Measurements from ENCODE around the gene ARHGEF40.

Gene ARHGEF40

DNA sequence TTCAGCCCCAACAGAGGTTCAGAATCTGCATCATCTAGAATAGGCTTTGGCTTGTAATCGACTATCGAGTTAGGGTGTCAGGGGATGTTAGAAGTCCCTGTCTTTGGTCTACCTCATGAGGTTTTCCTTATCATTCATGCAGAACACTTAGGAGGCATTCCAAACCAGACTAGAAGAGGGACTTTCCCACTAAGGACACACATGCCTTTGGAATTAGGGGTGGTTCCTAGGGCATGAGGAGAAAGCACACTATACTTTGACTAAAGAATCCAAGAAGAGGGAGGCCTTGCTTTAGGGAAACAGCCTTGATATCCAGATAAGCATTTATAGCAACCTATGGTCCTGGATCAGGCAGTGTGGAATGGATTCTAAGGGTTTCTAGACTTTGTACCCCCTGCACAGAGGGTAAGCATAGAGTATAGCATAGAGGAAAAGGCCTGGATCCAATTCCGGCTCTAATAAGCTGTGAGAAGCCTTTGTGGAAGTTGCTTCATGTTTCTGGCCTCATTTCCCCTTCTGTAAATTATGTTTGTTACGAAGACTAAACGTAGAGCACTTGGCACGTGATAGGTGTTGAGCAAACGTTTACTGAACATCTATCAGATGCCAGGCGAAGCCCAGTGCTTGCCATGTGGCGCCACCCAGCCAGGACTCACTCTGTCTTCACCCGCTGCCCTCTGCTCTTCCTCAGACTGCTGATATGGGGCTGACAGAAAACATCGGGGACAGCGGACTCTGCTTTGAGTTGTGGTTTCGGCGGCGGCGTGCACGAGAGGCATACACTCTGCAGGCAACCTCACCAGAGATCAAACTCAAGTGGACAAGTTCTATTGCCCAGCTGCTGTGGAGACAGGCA, 15.1 kb downstream of the ARHGEF40 start:
- no peak overlapping the region for H2BK15ac ChIP-seq (replicated peaks; ENCODE audit: low read depth)
- no peak overlapping the region for H3K4ac ChIP-seq (ENCODE audit: low read depth, low read length)
- H3K18ac ChIP-seq (ENCODE audit: low read length): no peak overlapping the region
- no peaks in the 10 kb centered on the region for H3K79me2 ChIP-seq (ENCODE audit: control insufficient read depth, insufficient read depth, low read length)
- H3K23ac ChIP-seq (ENCODE audit: low read length): no peak overlapping the region
- H4K5ac ChIP-seq (ENCODE audit: low read length): no peak overlapping the region
- H3K4me3 ChIP-seq (ENCODE audit: low read length): no peak overlapping the region
- no peak for DNase-seq
- H3K27ac ChIP-seq (ENCODE audit: low read depth, low read length): no peak overlapping the region
- no peak overlapping the region for H2BK5ac ChIP-seq (ENCODE audit: low read length)
- no peak overlapping the region for H4K8ac ChIP-seq (ENCODE audit: low read depth, low read length)
- H3K4me1 ChIP-seq (ENCODE audit: control insufficient read depth, low read depth, low read length): no peaks in the 10 kb centered on the region
- H2AK5ac ChIP-seq (ENCODE audit: low read length): no peak overlapping the region
- no peak overlapping the region for H3K9ac ChIP-seq (ENCODE audit: low read length)
- no peaks in the 10 kb centered on the region for H3K79me1 ChIP-seq (ENCODE audit: low read length)
- no peak overlapping the region for H3K4me2 ChIP-seq (ENCODE audit: low read length)
- peaks cover 30% of the 10 kb centered on the region for H3K36me3 ChIP-seq (ENCODE audit: control insufficient read depth, insufficient read depth, low read length)
- no peak overlapping the region for H2BK120ac ChIP-seq (ENCODE audit: low read depth, low read length)
- H3K27me3 ChIP-seq (ENCODE audit: insufficient read depth, low read length, poor library complexity): no peaks in the 10 kb centered on the region
- no CpG with 5 or more reads among the region's 17 CpGs for WGBS (ENCODE audit: extremely low coverage, insufficient coverage, low lambda C conversion rate)
- no peak overlapping the region for H3K56ac ChIP-seq (ENCODE audit: low read length)

DNA sequence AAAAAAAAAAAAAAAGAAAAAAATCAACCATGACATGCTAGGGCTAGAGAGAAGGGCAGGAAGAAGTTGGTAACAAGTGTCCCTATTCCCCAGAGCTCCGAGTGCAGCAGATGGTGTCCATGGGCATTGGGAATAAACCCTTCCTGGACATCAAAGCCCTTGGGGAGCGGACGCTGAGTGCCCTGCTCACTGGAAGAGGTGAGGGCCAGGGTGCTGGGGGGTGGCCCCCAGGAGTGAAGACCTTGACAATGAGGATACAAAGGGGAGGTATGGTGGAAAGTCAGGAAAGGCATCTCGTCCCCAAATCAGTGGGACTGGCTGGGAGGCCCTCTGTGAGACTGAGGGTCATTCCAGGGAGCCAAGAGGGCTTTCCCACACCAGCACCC, 16.8 kb downstream of the ARHGEF40 start:
- H3K27ac ChIP-seq (ENCODE audit: low read depth, low read length): no peak overlapping the region
- WGBS (ENCODE audit: extremely low coverage, insufficient coverage, low lambda C conversion rate): no CpG with 5 or more reads among the region's 4 CpGs
- H3K27me3 ChIP-seq (ENCODE audit: insufficient read depth, low read length, poor library complexity): no peaks in the 10 kb centered on the region

DNA sequence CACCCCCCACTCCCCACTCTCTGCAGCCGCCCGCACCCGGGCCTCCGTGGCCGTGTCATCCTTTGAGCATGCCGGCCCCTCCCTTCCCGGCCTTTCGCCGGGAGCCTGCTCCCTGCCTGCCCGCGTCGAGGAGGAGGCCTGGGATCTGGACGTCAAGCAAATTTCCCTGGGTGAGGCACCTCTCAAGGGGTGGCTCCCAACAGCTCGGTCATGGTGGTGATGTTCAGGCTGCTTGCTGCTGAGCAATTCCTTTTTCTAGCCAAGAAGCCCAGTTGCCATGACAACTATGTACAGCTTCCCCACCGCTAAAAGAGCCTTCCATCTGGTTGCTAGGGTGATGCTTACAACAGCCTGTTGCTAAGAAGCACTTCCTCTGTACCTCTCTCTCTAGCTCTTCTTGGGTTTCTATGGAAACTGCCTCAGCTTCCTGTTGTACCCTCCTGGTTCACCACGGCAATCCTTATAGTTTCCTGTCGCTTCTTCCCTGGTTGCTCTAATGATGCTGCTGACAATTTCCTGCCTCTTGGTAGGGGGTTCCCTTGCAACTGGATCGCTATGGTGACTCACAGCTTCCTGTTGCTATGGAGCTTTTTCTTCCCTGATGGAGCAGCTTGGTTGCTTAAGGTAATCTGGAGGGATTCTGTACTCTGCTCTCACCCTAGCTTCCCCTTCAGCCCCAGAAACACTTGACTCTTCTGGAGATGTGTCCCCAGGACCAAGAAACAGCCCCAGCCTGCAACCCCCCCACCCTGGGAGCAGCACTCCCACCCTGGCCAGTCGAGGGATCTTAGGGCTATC, 17.4 kb downstream of the ARHGEF40 start:
- WGBS (ENCODE audit: extremely low coverage, insufficient coverage, low lambda C conversion rate): no CpG with 5 or more reads among the region's 19 CpGs
- Histone ChIP-seq H3K27ac (ENCODE audit: low read depth, low read length) (no peak overlapping the region), H3K18ac (ENCODE audit: low read length) (no peak overlapping the region), H3K9ac (ENCODE audit: low read length) (no peak overlapping the region), H3K4ac (ENCODE audit: low read depth, low read length) (no peak overlapping the region), H3K4me3 (ENCODE audit: low read length) (no peak overlapping the region), H4K8ac (ENCODE audit: low read depth, low read length) (no peak overlapping the region), H3K23ac (ENCODE audit: low read length) (no peak overlapping the region), H4K5ac (ENCODE audit: low read length) (no peak overlapping the region), H2BK15ac (replicated peaks; ENCODE audit: low read depth) (no peak overlapping the region), H3K4me2 (ENCODE audit: low read length) (no peak overlapping the region), H3K27me3 (ENCODE audit: insufficient read depth, low read length, poor library complexity) (no peaks in the 10 kb centered on the region), H2BK5ac (ENCODE audit: low read length) (no peak overlapping the region), H3K36me3 (ENCODE audit: control insufficient read depth, insufficient read depth, low read length) (peaks cover 21% of the 10 kb centered on the region), H2AK5ac (ENCODE audit: low read length) (no peak overlapping the region), H3K79me1 (ENCODE audit: low read length) (no peaks in the 10 kb centered on the region), H2BK120ac (ENCODE audit: low read depth, low read length) (no peak overlapping the region), H3K56ac (ENCODE audit: low read length) (no peak overlapping the region), H3K79me2 (ENCODE audit: control insufficient read depth, insufficient read depth, low read length) (no peaks in the 10 kb centered on the region), H3K4me1 (ENCODE audit: control insufficient read depth, low read depth, low read length) (no peaks in the 10 kb centered on the region)
- peak; percentile 99 for DNase-seq

More for the DNA sequence above, 16.8 kb downstream of the ARHGEF40 start:
- Histone ChIP-seq H2BK15ac (replicated peaks; ENCODE audit: low read depth) (no peak overlapping the region), H3K79me1 (ENCODE audit: low read length) (no peaks in the 10 kb centered on the region), H3K36me3 (ENCODE audit: control insufficient read depth, insufficient read depth, low read length) (peaks cover 22% of the 10 kb centered on the region), H3K4me3 (ENCODE audit: low read length) (no peak overlapping the region), H3K4me2 (ENCODE audit: low read length) (no peak overlapping the region), H4K8ac (ENCODE audit: low read depth, low read length) (no peak overlapping the region), H3K18ac (ENCODE audit: low read length) (no peak overlapping the region), H3K4me1 (ENCODE audit: control insufficient read depth, low read depth, low read length) (no peaks in the 10 kb centered on the region), H3K23ac (ENCODE audit: low read length) (no peak overlapping the region), H4K5ac (ENCODE audit: low read length) (no peak overlapping the region), H2AK5ac (ENCODE audit: low read length) (no peak overlapping the region), H3K56ac (ENCODE audit: low read length) (no peak overlapping the region), H2BK120ac (ENCODE audit: low read depth, low read length) (no peak overlapping the region), H3K9ac (ENCODE audit: low read length) (no peak overlapping the region), H2BK5ac (ENCODE audit: low read length) (no peak overlapping the region), H3K4ac (ENCODE audit: low read depth, low read length) (no peak overlapping the region), H3K79me2 (ENCODE audit: control insufficient read depth, insufficient read depth, low read length) (no peaks in the 10 kb centered on the region)
- no peak for DNase-seq

DNA sequence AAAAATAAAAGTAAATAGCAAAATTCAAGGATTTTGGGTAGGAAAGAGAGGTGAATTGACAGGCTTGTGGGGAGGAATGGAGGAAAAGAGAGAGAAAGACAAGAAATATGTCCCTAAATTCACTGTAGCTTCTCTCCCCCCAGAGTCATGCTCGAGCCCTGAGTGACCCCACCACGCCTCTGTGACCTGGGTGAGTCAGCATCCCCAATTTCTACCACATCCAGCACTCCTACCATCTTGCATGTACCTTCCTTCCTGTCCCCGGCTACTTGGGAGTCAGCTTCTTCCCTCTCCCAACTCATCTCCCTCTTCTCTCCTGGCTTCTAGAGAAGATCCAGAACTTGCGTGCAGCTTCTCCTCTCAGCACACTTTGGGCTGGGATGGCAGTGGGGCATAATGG, 18.6 kb downstream of the ARHGEF40 start:
- no peak overlapping the region for H3K27ac ChIP-seq (ENCODE audit: low read depth, low read length)
- DNase-seq: no peak

DNA sequence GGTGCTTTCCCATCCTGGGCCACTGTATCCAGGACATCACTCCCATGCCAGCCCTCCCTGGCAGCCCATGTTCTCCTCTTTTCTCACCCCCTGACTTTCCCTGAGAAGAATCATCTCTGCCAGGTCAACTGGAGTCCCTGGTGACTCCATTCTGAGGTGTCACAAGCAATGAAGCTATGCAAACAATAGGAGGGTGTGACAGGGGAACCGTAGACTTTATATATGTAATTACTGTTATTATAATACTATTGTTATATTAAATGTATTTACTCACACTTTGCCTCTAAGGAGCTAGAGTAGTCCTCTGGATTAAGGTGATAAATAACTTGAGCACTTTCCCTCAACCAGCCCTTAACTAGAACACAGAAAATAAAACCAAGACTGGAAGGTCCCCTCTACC, 19.2 kb downstream of the ARHGEF40 start:
- no peak overlapping the region for H3K56ac ChIP-seq (ENCODE audit: low read length)
- WGBS (ENCODE audit: extremely low coverage, insufficient coverage, low lambda C conversion rate): no CpG with 5 or more reads among the region's 1 CpG

More for the DNA sequence above, 18.6 kb downstream of the ARHGEF40 start:
- H3K18ac ChIP-seq (ENCODE audit: low read length): no peak overlapping the region
- no peak overlapping the region for H3K4me3 ChIP-seq (ENCODE audit: low read length)
- no peak overlapping the region for H2BK120ac ChIP-seq (ENCODE audit: low read depth, low read length)
- H2BK15ac ChIP-seq (replicated peaks; ENCODE audit: low read depth): no peak overlapping the region
- H3K79me2 ChIP-seq (ENCODE audit: control insufficient read depth, insufficient read depth, low read length): no peaks in the 10 kb centered on the region
- H4K8ac ChIP-seq (ENCODE audit: low read depth, low read length): no peak overlapping the region
- no peak overlapping the region for H2BK5ac ChIP-seq (ENCODE audit: low read length)
- no peak overlapping the region for H3K4ac ChIP-seq (ENCODE audit: low read depth, low read length)
- no peaks in the 10 kb centered on the region for H3K27me3 ChIP-seq (ENCODE audit: insufficient read depth, low read length, poor library complexity)
- H2AK5ac ChIP-seq (ENCODE audit: low read length): no peak overlapping the region
- H3K56ac ChIP-seq (ENCODE audit: low read length): no peak overlapping the region
- H4K5ac ChIP-seq (ENCODE audit: low read length): no peak overlapping the region
- H3K36me3 ChIP-seq (ENCODE audit: control insufficient read depth, insufficient read depth, low read length): peaks cover 19% of the 10 kb centered on the region
- H3K4me1 ChIP-seq (ENCODE audit: control insufficient read depth, low read depth, low read length): peaks cover 8% of the 10 kb centered on the region
- H3K79me1 ChIP-seq (ENCODE audit: low read length): peaks cover 5% of the 10 kb centered on the region
- no CpG with 5 or more reads among the region's 4 CpGs for WGBS (ENCODE audit: extremely low coverage, insufficient coverage, low lambda C conversion rate)
- no peak overlapping the region for H3K9ac ChIP-seq (ENCODE audit: low read length)
- H3K23ac ChIP-seq (ENCODE audit: low read length): no peak overlapping the region
- no peak overlapping the region for H3K4me2 ChIP-seq (ENCODE audit: low read length)

More for the DNA sequence above, 19.2 kb downstream of the ARHGEF40 start:
- Histone ChIP-seq H3K23ac (ENCODE audit: low read length) (no peak overlapping the region), H2BK5ac (ENCODE audit: low read length) (no peak overlapping the region), H2BK15ac (replicated peaks; ENCODE audit: low read depth) (no peak overlapping the region), H3K36me3 (ENCODE audit: control insufficient read depth, insufficient read depth, low read length) (peaks cover 15% of the 10 kb centered on the region), H4K5ac (ENCODE audit: low read length) (no peak overlapping the region), H3K27ac (ENCODE audit: low read depth, low read length) (no peak overlapping the region), H3K18ac (ENCODE audit: low read length) (no peak overlapping the region), H3K79me2 (ENCODE audit: control insufficient read depth, insufficient read depth, low read length) (no peaks in the 10 kb centered on the region), H3K27me3 (ENCODE audit: insufficient read depth, low read length, poor library complexity) (no peaks in the 10 kb centered on the region), H3K4ac (ENCODE audit: low read depth, low read length) (no peak overlapping the region), H3K9ac (ENCODE audit: low read length) (no peak overlapping the region), H2BK120ac (ENCODE audit: low read depth, low read length) (no peak overlapping the region), H3K4me1 (ENCODE audit: control insufficient read depth, low read depth, low read length) (peaks cover 11% of the 10 kb centered on the region), H3K79me1 (ENCODE audit: low read length) (peaks cover 8% of the 10 kb centered on the region), H3K4me2 (ENCODE audit: low read length) (no peak overlapping the region), H3K4me3 (ENCODE audit: low read length) (no peak overlapping the region), H4K8ac (ENCODE audit: low read depth, low read length) (no peak overlapping the region), H2AK5ac (ENCODE audit: low read length) (no peak overlapping the region)
- no peak for DNase-seq

Measured in mesendoderm (in vitro differentiated cells).